ENCODE data around the gene OR2A25.

OR2A25 gene

GRCh38 chr7:144085978-144086377 is 16.4 kb downstream of the OR2A25 start, which contains the start of gene OR2A12:
Gene OR2A12 (plus strand): TSS chr7:144086278. CDS start chr7:144095108, 8,830 bp downstream.
- DNase-seq, result no peak

- DNase-seq, result no peak
These were observed 17.1 kb downstream of the OR2A25 start for GRCh38 chr7:144086730-144087129.

GRCh38 chr7:144087230-144087629 is 17.6 kb downstream of the OR2A25 start:
- no peak for DNase-seq

DNA sequence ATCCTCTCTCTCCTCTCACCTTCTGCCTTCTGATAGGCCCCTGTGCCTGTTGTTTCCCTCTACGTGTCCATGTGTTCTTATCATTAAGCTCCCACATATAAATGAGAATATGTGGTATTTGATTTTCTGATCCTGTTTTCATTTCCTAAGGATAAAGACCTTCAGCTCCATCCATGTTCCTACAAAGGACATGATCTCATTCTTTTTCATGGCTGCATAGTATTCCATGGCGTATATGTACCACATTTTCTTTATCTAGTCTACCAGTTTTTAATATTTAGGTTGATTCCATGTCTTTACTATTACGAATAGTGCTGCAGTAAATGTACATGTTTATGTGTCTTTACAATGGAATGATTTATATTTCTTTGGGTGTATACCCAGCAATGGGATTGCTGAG is 21.1 kb downstream of the OR2A25 start:
- no peak for DNase-seq

- no peak for DNase-seq
These were observed 29.2 kb downstream of the OR2A25 start for GRCh38 chr7:144098776-144099175.

DNA sequence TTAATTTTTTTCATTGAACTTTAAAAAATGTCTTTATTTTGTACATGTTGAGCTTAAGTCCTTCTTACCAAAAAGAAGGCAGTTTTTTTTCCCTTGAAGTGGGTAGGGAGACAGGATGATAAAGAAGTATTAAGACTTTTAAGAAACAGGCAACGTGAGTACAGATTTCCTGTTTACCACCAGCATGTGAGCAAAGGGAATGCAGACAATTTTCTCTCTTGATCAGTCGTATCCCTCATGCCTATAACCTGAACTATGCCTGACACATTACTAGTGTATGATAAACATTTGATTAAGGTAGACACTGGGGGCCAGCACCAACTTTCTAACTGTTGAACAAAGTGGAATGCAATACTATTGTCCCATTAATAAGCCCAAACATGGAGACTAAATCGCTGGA is 31.0 kb downstream of the OR2A25 start:
- DNase-seq, result no peak

- no peak for DNase-seq
These were observed 32.4 kb downstream of the OR2A25 start for GRCh38 chr7:144102041-144102440.

DNA sequence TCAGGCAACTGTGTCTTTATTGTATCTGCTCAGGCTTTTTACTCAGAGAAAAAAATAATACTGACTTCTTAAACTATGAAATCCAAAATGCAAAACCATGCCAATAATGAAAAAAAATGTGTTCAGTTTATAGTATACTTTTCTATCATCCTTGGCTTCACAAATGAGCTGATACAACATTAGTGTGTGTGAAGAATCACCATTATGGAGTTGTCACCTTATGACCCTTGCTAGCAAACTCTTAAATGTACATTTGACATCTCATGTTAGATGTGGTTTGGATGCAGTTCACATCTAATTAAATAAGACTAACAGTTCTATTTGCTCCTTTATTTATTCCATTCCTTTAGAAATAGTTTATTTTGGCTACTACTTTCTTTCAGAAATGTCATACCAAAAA is 35.6 kb downstream of the OR2A25 start:
- no peak for DNase-seq

DNA sequence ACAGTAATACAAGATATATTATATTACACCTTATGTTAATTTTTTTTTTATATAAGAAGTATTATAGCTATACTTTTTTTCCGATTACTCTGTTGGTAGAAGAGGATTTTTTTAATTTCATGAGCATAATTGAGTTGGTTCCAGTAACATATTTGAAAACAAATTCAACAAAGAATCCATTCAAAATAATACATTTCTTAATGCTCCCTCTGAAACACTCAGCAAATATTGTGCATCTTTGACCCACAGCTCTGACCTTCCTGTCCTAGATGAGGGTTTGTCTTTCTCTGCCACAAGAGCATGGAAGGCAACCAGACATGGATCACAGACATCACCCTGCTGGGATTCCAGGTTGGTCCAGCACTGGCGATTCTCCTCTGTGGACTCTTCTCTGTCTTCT is 39.7 kb downstream of the OR2A25 start, which contains the start of gene OR2A2:
OR2A2 (plus strand) TSS at position 301 of the 400 bp plus-strand sequence; CDS start at position 301, 0 bp downstream.
- no peak for DNase-seq

- DNase-seq, result no peak
These were observed 40.7 kb downstream of the OR2A25 start for GRCh38 chr7:144110272-144110671.

- DNase-seq, result no peak
These were observed 44.0 kb downstream of the OR2A25 start for GRCh38 chr7:144113651-144114050.

DNA sequence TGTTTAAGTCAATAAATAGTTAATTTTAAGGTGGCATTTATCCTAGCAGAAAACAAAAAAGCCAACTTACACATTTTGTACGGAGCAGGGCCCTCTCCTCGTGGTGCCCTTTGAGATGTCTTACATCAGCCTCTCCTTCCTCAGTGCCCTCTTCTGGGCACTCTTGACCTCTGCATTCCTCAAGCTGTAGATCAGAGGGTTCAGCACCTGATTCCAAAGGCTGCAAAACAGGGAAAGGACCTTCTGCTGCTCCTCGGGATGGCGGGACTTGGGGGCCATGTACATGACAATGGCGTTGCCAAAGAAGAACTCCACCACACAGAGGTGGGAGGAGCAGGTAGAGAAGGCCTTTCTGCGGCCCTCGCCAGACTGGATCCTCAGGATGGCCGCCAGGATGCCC is 48.7 kb downstream of the OR2A25 start:
- no peak for DNase-seq

DNA sequence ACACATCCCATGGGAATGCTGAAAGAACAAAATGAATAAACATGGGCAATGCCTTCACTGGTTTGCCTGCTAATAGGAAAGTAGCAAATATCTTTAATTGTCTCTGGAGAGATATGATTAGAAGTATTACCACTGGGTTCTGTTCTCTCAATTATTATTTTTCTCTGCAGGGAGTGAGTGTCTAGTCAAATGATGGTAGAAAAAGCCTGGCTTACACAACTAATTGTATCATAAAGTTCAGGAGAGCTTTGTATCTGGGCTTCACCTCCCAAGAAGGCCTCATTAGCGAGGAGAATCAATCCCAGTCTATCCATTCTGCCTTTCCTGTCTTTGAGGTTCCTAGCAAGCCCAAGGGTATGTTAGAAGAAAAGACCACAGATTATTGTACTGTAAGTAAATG is 53.3 kb downstream of the OR2A25 start, which contains the start of gene OR2A14:
OR2A14 (plus strand) TSS at position 301 of the 400 bp plus-strand sequence. CDS start 5,937 bp downstream, outside the sequence.
- DNase-seq, result no peak

Data from CD4-positive, alpha-beta T cell treated with Interferon gamma for 1 hour (primary cell).